Measurements from ENCODE around the gene PXDN. TPM values are rescaled to one million over a fixed set of nuclear protein-coding genes. Genes with fewer than 3 reads are reported as not detected.
"Not testable (repeated sequence)": the region's sequence is repeated elsewhere in the genome, so short reads cannot be mapped to it uniquely, and the experiment has no call there.

Gene PXDN
- total and polyA plus RNA-seq, 9 donors = 95.4 to 273 (median 193) TPM

DNA sequence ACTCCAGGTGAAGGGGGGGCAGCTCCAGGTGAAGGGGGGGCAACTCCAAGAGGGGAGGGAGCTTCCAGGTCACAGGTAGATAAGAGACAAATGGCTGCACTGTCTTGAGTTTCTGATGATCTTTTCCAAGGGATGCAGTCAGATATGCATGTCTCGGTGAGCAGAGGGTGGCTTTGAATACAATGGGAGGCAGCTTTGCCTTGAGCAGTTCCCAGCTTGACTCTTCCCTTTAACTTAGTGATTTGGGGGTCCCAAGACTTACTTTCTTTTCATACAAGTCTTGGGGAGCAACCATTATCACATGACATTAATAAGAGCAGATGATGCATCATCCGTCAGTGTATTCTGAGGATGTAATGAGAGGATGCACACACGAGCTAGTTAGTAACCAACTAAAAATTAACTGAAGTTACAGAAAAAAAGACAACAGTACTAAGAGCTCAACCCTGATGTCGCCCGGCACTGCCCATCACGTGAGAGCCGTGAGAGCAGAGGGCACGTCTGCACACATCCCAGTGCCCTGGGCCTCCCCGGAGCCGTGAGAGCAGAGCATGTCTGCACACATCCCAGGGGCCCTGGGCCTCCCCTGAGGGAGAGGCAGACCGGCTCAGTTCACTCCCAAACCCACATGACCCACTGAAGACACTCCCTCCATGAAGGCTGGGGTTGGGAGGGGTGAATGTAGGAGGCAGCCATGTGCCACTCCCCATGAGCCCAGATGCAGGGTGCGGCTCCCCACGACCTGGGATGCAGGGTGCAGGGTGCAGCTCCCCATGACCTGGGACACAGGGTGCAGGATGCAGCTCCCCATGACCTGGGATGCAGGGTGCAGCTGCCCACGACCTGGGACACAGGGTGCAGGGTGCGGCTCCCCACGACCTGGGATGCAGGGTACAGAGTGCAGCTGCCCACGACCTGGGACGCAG lies 39.4 kb downstream of the PXDN start:
- H3K9me3 ChIP-seq (replicated peaks; ENCODE audit: control insufficient read depth, low read depth, low read length) = no peaks in the 10 kb centered on the region
- H3K4me3 ChIP-seq (ENCODE audit: low read length) = no peak overlapping the region
- no peaks in the 10 kb centered on the region for H3K27me3 ChIP-seq (ENCODE audit: control insufficient read depth, insufficient read depth, low read length)
- peaks cover 40% of the 10 kb centered on the region for H3K4me1 ChIP-seq (ENCODE audit: control insufficient read depth, insufficient read depth, low read length)
- 77% methylated on average over 14 of the region's 18 CpGs for WGBS (ENCODE audit: insufficient coverage)
- peaks cover 5% of the 10 kb centered on the region for H3K36me3 ChIP-seq (ENCODE audit: control insufficient read depth, insufficient read depth, low read length)
- no peak overlapping the region for H3K27ac ChIP-seq (ENCODE audit: low read length)
- DNase-seq = no peak

DNA sequence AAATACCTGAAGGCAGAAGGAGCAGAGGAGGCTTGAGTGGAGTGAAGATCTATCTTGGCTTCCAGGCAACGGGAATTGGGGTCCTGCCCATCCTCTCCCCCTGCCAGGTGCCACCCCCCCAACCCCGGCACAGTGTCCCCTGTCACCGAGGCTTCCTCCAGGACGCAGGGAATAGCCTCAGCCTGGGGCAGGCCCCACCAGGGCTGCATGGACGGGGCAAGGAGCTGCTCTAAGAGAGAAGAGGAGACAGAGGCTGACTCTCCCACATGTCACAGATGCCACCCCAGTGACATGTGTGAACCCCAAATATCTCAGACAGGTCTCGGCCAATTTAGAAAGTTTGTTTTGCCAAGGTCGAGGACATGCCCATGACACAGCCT lies 42.1 kb downstream of the PXDN start:
- Histone ChIP-seq H3K4me1 (ENCODE audit: control insufficient read depth, insufficient read depth, low read length) (peaks cover 23% of the 10 kb centered on the region), H3K36me3 (ENCODE audit: control insufficient read depth, insufficient read depth, low read length) (peaks cover 7% of the 10 kb centered on the region), H3K4me3 (ENCODE audit: low read length) (no peak overlapping the region), H3K9me3 (replicated peaks; ENCODE audit: control insufficient read depth, low read depth, low read length) (no peaks in the 10 kb centered on the region), H3K27me3 (ENCODE audit: control insufficient read depth, insufficient read depth, low read length) (no peaks in the 10 kb centered on the region), H3K27ac (ENCODE audit: low read length) (no peak overlapping the region)
- no peak for DNase-seq
- WGBS (ENCODE audit: insufficient coverage) = 20% methylated on average over 1 of the region's 7 CpGs

DNA sequence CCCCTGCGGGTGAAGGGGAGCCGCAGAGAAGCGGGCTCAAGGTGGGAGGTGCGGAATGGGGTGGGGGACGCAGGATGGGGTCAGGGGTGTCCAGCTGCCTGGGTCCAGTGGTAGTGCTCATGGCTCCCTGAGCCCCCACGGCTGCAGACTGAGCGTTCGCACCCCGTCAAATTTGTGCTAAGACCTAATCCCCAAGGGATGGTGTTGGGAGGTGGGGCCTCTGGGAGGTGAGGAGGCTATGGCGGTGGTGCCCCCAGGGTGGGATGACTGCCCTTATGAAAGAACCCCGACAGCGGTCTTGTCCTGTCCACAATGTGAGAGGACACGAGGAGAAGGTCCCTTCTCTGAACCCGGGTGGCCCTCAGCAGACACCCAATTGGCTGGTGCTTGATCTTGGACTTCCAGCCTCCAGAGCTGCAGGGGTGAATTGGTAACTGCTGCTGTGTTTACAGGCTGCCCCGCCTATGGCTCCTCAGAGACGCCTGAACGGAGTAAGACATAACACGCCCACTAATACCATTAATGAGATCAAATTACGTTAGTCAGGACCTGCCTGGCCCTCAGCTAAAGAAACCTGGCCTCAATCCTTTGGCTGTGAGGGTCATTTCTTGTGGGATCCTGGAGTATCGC lies 42.6 kb downstream of the PXDN start:
- WGBS (ENCODE audit: insufficient coverage) = 83% methylated on average over 11 of the region's 20 CpGs
- Histone ChIP-seq H3K27ac (ENCODE audit: low read length) (no peak overlapping the region), H3K36me3 (ENCODE audit: control insufficient read depth, insufficient read depth, low read length) (peaks cover 7% of the 10 kb centered on the region), H3K27me3 (ENCODE audit: control insufficient read depth, insufficient read depth, low read length) (no peaks in the 10 kb centered on the region), H3K4me3 (ENCODE audit: low read length) (no peak overlapping the region), H3K9me3 (replicated peaks; ENCODE audit: control insufficient read depth, low read depth, low read length) (peaks cover under 1% of the 10 kb centered on the region), H3K4me1 (ENCODE audit: control insufficient read depth, insufficient read depth, low read length) (peaks cover 22% of the 10 kb centered on the region)
- peak; percentile 49 for DNase-seq

DNA sequence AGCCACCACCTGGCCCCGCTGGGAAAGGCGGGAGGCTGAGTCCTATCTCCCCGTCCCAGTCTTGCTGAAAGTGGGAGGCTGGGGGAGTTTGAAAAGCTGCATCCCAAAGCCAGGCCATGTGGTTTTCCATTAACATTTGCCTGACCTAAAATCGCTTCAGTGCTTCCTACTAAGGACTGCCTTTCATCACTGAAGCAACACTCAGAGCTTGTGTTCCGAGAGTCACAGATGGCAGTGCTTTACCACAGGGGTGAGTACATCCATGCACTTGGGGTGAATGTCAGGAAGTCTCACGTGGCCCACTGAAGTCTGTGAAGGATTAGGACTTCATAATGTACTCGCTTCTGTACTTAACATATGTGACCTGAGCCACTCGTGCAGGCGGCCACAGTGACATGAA lies 43.3 kb downstream of the PXDN start:
- peaks cover 2% of the 10 kb centered on the region for H3K9me3 ChIP-seq (replicated peaks; ENCODE audit: control insufficient read depth, low read depth, low read length)
- WGBS (ENCODE audit: insufficient coverage) = 66% methylated on average over 6 of the region's 9 CpGs

DNA sequence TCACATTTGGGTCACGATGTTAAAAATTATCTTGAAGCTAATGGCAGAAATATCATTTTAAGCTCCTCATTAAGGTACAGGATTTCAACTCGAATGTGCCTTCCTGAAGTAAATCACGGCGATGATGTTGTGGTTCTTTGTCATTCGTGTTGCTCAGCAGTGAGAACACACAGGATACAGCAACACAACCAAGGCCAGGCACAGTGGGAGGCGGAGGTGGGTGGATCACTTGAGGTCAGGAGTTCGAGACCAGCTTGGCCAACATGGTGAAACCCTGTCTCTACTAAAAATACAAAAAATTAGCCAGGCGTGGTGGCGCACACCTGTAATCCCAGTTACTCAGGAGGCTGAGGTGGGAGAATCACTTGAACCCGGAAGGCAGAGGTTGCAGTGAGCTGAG lies 43.9 kb downstream of the PXDN start:
- DNase-seq; H3K9me3 ChIP-seq (replicated peaks; ENCODE audit: control insufficient read depth, low read depth, low read length); H3K4me3 ChIP-seq (ENCODE audit: low read length); H3K27ac ChIP-seq (ENCODE audit: low read length); H3K36me3 ChIP-seq (ENCODE audit: control insufficient read depth, insufficient read depth, low read length); H3K27me3 ChIP-seq (ENCODE audit: control insufficient read depth, insufficient read depth, low read length): not testable (repeated sequence)
- peaks cover 18% of the 10 kb centered on the region for H3K4me1 ChIP-seq (ENCODE audit: control insufficient read depth, insufficient read depth, low read length)
- WGBS (ENCODE audit: insufficient coverage) = 89% methylated on average over 6 of the region's 10 CpGs

More for the DNA sequence above, 43.3 kb downstream of the PXDN start:
- Histone ChIP-seq H3K27ac (ENCODE audit: low read length) (no peak overlapping the region), H3K27me3 (ENCODE audit: control insufficient read depth, insufficient read depth, low read length) (no peaks in the 10 kb centered on the region), H3K4me3 (ENCODE audit: low read length) (no peak overlapping the region), H3K36me3 (ENCODE audit: control insufficient read depth, insufficient read depth, low read length) (peaks cover 7% of the 10 kb centered on the region), H3K4me1 (ENCODE audit: control insufficient read depth, insufficient read depth, low read length) (peaks cover 21% of the 10 kb centered on the region)
- DNase-seq = no peak

DNA sequence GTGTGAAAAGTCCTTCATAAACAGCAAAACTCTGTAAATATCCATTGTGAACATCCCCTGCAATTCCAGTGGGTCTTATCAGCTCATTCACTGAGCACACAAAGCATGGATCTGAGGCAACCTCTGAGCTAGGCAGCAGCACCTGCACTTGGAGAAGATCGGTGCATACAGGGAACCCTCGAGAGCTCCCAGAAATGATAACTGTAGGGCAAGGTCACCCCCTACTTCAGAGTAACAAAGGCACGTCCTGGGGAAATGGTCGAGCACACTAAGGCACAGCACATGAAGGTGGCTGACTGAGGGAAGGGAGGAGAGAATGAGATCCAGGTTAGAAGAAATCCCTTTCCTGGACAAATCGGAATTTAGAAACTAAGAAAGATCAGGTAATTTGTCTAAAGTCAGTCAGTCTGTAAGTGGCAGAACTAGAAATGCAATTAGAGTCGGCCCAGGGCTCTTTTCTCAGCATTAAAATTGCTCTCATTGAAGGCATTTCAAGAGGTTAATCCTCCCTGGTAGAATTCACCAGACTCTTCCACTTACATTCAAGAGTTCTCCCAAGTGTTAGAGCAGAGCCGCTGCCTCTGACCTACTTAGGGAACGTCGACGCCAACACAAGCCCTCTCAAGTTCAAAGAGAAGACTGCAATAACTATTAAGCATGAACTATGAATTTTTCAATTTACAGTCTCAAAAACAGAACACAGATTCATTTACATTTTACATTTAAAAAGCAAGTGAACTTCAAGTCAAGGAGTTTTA lies 45.9 kb downstream of the PXDN start:
- DNase-seq = peak; percentile 61
- Histone ChIP-seq H3K4me1 (ENCODE audit: control insufficient read depth, insufficient read depth, low read length) (peaks cover 23% of the 10 kb centered on the region), H3K36me3 (ENCODE audit: control insufficient read depth, insufficient read depth, low read length) (peaks cover 6% of the 10 kb centered on the region), H3K27ac (ENCODE audit: low read length) (no peak overlapping the region), H3K4me3 (ENCODE audit: low read length) (no peak overlapping the region), H3K27me3 (ENCODE audit: control insufficient read depth, insufficient read depth, low read length) (no peaks in the 10 kb centered on the region), H3K9me3 (replicated peaks; ENCODE audit: control insufficient read depth, low read depth, low read length) (peaks cover 2% of the 10 kb centered on the region)
- 42% methylated on average over 5 of the region's 10 CpGs for WGBS (ENCODE audit: insufficient coverage)

DNA sequence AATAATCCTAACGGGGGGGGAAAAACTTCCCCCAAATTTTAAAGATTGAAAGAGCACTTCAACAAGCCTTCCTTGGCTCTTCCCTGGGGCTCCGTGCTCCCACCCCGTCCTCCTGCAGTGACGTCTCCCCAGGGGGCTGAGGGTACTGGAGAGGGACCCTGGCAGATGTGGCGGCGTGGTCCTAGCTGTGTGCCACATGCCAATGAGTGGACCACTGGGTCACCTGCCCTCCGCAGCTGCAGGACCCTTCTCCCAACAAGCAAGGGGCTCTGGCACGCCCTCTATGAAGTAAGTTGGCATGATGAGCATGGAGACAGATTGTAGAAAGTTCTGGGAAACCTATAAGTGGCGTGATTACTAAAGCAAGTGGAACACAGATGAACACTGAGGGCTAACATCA lies 46.7 kb downstream of the PXDN start:
- DNase-seq = no peak
- WGBS (ENCODE audit: insufficient coverage) = 86% methylated on average over 4 of the region's 9 CpGs
- Histone ChIP-seq H3K27ac (ENCODE audit: low read length) (no peak overlapping the region), H3K9me3 (replicated peaks; ENCODE audit: control insufficient read depth, low read depth, low read length) (peaks cover 2% of the 10 kb centered on the region), H3K4me3 (ENCODE audit: low read length) (no peak overlapping the region), H3K4me1 (ENCODE audit: control insufficient read depth, insufficient read depth, low read length) (peaks cover 23% of the 10 kb centered on the region), H3K27me3 (ENCODE audit: control insufficient read depth, insufficient read depth, low read length) (no peaks in the 10 kb centered on the region), H3K36me3 (ENCODE audit: control insufficient read depth, insufficient read depth, low read length) (peaks cover 13% of the 10 kb centered on the region)

DNA sequence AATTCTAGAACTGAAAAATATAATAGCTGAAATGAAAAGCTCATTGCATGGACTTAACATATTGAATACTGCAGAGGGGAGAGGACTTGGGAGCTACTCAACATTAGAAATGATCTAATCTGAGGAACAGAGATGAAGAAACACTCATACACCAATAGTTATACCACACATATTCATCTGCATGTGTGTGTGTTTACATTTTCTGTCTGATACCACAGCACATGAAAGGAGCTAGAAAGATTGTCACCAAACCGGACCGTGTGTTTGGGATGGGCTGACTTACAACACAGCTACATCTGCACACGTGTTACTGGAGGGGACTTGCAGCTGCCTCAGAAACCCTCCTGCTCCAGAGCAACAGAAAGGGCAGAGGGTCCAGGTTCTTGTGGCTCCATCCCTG lies 47.8 kb downstream of the PXDN start:
- peaks cover 2% of the 10 kb centered on the region for H3K9me3 ChIP-seq (replicated peaks; ENCODE audit: control insufficient read depth, low read depth, low read length)
- no peaks in the 10 kb centered on the region for H3K27me3 ChIP-seq (ENCODE audit: control insufficient read depth, insufficient read depth, low read length)
- peaks cover 15% of the 10 kb centered on the region for H3K4me1 ChIP-seq (ENCODE audit: control insufficient read depth, insufficient read depth, low read length)
- 89% methylated on average over 3 of the region's 3 CpGs for WGBS (ENCODE audit: insufficient coverage)
- no peak overlapping the region for H3K4me3 ChIP-seq (ENCODE audit: low read length)
- peaks cover 20% of the 10 kb centered on the region for H3K36me3 ChIP-seq (ENCODE audit: control insufficient read depth, insufficient read depth, low read length)
- DNase-seq = no peak
- no peak overlapping the region for H3K27ac ChIP-seq (ENCODE audit: low read length)

DNA sequence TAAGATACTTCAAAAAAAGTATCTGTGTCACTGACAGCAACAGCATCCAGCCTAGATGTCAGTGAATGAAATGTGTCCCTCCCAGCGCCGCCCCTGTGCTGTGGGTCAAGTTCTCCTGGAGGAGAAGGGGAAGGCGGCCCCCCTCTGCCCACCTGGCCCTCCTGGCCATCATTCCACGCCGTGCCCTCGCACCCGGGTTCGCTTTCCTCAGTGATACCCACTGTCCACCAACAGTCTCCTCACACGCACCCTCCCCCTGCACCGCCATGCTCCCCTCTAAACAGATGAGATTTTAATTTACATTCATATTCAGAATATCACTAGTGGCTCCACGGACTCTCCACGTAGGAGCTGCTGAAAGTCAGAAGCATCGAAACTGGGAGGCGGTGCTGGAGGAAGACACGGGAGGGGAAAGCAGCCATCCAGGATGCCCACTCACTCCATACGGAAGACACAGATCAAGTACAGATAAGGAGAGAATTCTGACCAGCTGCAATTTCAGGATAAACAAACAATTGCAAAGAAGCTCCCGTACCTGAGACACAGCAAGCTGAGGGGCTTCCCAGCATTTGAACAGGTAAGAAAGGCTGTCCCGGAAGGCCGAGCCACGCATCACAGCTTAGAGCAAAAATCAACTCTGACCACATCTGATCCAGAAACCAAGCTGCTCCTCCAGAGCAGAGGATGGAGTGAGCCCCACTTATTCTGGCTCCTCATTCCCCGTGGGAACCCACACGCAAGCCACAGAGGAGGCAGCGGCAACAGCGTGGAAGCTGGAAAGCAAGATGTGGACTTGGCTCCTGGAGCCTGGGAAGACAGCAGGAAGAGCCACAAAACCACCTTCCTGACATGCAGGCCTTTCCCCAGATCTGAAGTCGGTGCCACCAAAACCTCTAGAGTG lies 49.7 kb downstream of the PXDN start:
- H3K4me3 ChIP-seq (ENCODE audit: low read length) = no peak overlapping the region
- peaks cover 25% of the 10 kb centered on the region for H3K36me3 ChIP-seq (ENCODE audit: control insufficient read depth, insufficient read depth, low read length)
- no peak overlapping the region for H3K27ac ChIP-seq (ENCODE audit: low read length)
- H3K9me3 ChIP-seq (replicated peaks; ENCODE audit: control insufficient read depth, low read depth, low read length) = peaks cover 2% of the 10 kb centered on the region
- H3K27me3 ChIP-seq (ENCODE audit: control insufficient read depth, insufficient read depth, low read length) = no peaks in the 10 kb centered on the region
- peaks cover 19% of the 10 kb centered on the region for H3K4me1 ChIP-seq (ENCODE audit: control insufficient read depth, insufficient read depth, low read length)
- no peak for DNase-seq
- 81% methylated on average over 14 of the region's 25 CpGs for WGBS (ENCODE audit: insufficient coverage)

All from muscle of leg (tissue), 11 donors.